ENCODE results near the gene ADGRB2.

The ADGRB2 gene

DNA sequence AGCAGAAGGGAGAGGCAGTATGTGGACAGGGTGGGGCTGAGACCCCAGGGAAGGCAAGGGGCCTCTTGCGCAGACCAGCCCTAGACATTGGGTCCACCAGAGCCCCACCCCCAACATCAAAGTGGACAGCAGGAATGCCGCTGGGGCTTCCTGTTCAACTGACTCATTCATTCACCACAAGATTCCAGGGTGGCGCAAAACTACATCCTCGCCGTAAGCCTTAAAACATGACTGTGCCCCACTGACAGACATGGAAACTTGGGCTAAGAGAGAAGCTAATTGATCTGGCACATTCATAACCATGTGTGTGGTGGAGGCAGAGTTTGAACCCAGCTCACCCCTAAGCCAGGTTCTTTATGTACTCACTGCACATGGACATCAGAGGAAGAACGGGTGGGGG lies 74.3 kb downstream of the ADGRB2 start:
- no peaks in the 10 kb centered on the region for H4K20me1 ChIP-seq (ENCODE audit: insufficient read depth, low read length)
- DNase-seq (no peak), ATAC-seq (ENCODE audit: insufficient read depth, low read depth) (no peak)
- H3K27ac ChIP-seq (ENCODE audit: low read length) = no peak overlapping the region
- no peak overlapping the region for H3K4me3 ChIP-seq (ENCODE audit: low read depth in 1 of 2, low read length in 2 of 2)
- H3K4me2 ChIP-seq (ENCODE audit: insufficient read depth, low read length) = no peak overlapping the region
- no peak overlapping the region for H3K9ac ChIP-seq (ENCODE audit: low read depth, low read length)
- H3K4me1 ChIP-seq (ENCODE audit: insufficient read depth, low read length) = no peaks in the 10 kb centered on the region
- no peak for TF ChIP-seq EZH2 (IDR thresholded peaks at IDR 0.05; ENCODE audit: borderline replicate concordance, low read depth, low read length, severe bottlenecking)
- TF ChIP-seq, protein P1, sequence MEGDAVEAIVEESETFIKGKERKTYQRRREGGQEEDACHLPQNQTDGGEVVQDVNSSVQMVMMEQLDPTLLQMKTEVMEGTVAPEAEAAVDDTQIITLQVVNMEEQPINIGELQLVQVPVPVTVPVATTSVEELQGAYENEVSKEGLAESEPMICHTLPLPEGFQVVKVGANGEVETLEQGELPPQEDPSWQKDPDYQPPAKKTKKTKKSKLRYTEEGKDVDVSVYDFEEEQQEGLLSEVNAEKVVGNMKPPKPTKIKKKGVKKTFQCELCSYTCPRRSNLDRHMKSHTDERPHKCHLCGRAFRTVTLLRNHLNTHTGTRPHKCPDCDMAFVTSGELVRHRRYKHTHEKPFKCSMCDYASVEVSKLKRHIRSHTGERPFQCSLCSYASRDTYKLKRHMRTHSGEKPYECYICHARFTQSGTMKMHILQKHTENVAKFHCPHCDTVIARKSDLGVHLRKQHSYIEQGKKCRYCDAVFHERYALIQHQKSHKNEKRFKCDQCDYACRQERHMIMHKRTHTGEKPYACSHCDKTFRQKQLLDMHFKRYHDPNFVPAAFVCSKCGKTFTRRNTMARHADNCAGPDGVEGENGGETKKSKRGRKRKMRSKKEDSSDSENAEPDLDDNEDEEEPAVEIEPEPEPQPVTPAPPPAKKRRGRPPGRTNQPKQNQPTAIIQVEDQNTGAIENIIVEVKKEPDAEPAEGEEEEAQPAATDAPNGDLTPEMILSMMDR (IDR thresholded peaks at IDR 0.05; ENCODE audit: borderline replicate concordance, extremely low read depth, low read length, poor library complexity, severe bottlenecking) = no peak
- no peak overlapping the region for H2AFZ ChIP-seq (ENCODE audit: low read depth, low read length)
- no peaks in the 10 kb centered on the region for H3K79me2 ChIP-seq (ENCODE audit: insufficient read depth, low read length)
- no peaks in the 10 kb centered on the region for H3K9me3 ChIP-seq (ENCODE audit: insufficient read depth, low read length, severe bottlenecking)
- no peaks in the 10 kb centered on the region for H3K27me3 ChIP-seq (ENCODE audit: insufficient read depth, low read length, poor library complexity)
- no peaks in the 10 kb centered on the region for H3K36me3 ChIP-seq (ENCODE audit: insufficient read depth, low read length)

GRCh38 chr1:31689379-31689778 lies 74.8 kb downstream of the ADGRB2 start:
- no peaks in the 10 kb centered on the region for H3K36me3 ChIP-seq (ENCODE audit: insufficient read depth, low read length)
- no peak overlapping the region for H2AFZ ChIP-seq (ENCODE audit: low read depth, low read length)
- no peaks in the 10 kb centered on the region for H4K20me1 ChIP-seq (ENCODE audit: insufficient read depth, low read length)
- DNase-seq = no peak
- H3K9ac ChIP-seq (ENCODE audit: low read depth, low read length) = no peak overlapping the region
- H3K4me2 ChIP-seq (ENCODE audit: insufficient read depth, low read length) = no peak overlapping the region
- ATAC-seq (ENCODE audit: insufficient read depth, low read depth) = no peak
- H3K27ac ChIP-seq (ENCODE audit: low read length) = no peak overlapping the region
- no peaks in the 10 kb centered on the region for H3K4me1 ChIP-seq (ENCODE audit: insufficient read depth, low read length)
- no peaks in the 10 kb centered on the region for H3K9me3 ChIP-seq (ENCODE audit: insufficient read depth, low read length, severe bottlenecking)
- no peaks in the 10 kb centered on the region for H3K27me3 ChIP-seq (ENCODE audit: insufficient read depth, low read length, poor library complexity)
- no peak for TF ChIP-seq EZH2 (IDR thresholded peaks at IDR 0.05; ENCODE audit: borderline replicate concordance, low read depth, low read length, severe bottlenecking)
- TF ChIP-seq, protein P1 (IDR thresholded peaks at IDR 0.05; ENCODE audit: borderline replicate concordance, extremely low read depth, low read length, poor library complexity, severe bottlenecking) = no peak
- no peaks in the 10 kb centered on the region for H3K79me2 ChIP-seq (ENCODE audit: insufficient read depth, low read length)
- no peak overlapping the region for H3K4me3 ChIP-seq (ENCODE audit: low read depth in 1 of 2, low read length in 2 of 2)

GRCh38 chr1:31688233-31688918 lies 75.8 kb downstream of the ADGRB2 start:
- no peak for TF ChIP-seq EZH2 (IDR thresholded peaks at IDR 0.05; ENCODE audit: borderline replicate concordance, low read depth, low read length, severe bottlenecking)
- H3K4me1 ChIP-seq (ENCODE audit: insufficient read depth, low read length) = no peaks in the 10 kb centered on the region
- no peak for ATAC-seq (ENCODE audit: insufficient read depth, low read depth)
- H3K4me2 ChIP-seq (ENCODE audit: insufficient read depth, low read length) = no peak overlapping the region
- H3K36me3 ChIP-seq (ENCODE audit: insufficient read depth, low read length) = no peaks in the 10 kb centered on the region
- DNase-seq = no peak
- peaks cover 1% of the 10 kb centered on the region for H3K27me3 ChIP-seq (ENCODE audit: insufficient read depth, low read length, poor library complexity)
- H3K27ac ChIP-seq (ENCODE audit: low read length) = no peak overlapping the region
- H3K9me3 ChIP-seq (ENCODE audit: insufficient read depth, low read length, severe bottlenecking) = no peaks in the 10 kb centered on the region
- no peaks in the 10 kb centered on the region for H4K20me1 ChIP-seq (ENCODE audit: insufficient read depth, low read length)
- no peaks in the 10 kb centered on the region for H3K79me2 ChIP-seq (ENCODE audit: insufficient read depth, low read length)
- no peak overlapping the region for H2AFZ ChIP-seq (ENCODE audit: low read depth, low read length)
- no peak overlapping the region for H3K4me3 ChIP-seq (ENCODE audit: low read depth in 1 of 2, low read length in 2 of 2)
- no peak overlapping the region for H3K9ac ChIP-seq (ENCODE audit: low read depth, low read length)

DNA sequence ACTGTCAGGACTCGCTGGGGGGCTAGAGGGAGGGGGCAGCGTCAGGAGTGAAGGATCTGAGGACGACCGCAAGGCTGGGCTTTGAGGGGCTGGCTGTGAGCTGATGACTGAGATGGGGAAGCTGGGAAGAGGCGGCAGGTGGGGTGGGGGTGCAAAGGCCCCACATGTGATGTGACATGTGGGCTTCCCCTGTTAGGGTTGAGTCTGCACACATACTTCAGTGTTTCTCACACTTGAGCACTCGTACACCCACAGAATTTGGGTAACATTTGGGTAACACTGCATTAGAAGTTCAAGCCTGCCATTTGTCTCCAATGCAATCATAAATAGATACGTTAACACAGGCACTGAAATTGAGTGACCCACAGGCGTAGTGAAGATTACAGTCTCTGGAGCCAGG lies 76.5 kb downstream of the ADGRB2 start:
- Histone ChIP-seq H2AFZ (ENCODE audit: low read depth, low read length) (no peak overlapping the region), H3K79me2 (ENCODE audit: insufficient read depth, low read length) (no peaks in the 10 kb centered on the region), H3K4me3 (ENCODE audit: low read depth in 1 of 2, low read length in 2 of 2) (no peak overlapping the region), H3K27ac (ENCODE audit: low read length) (no peak overlapping the region), H4K20me1 (ENCODE audit: insufficient read depth, low read length) (no peaks in the 10 kb centered on the region), H3K4me1 (ENCODE audit: insufficient read depth, low read length) (no peaks in the 10 kb centered on the region), H3K9me3 (ENCODE audit: insufficient read depth, low read length, severe bottlenecking) (no peaks in the 10 kb centered on the region), H3K36me3 (ENCODE audit: insufficient read depth, low read length) (no peaks in the 10 kb centered on the region), H3K4me2 (ENCODE audit: insufficient read depth, low read length) (no peak overlapping the region), H3K27me3 (ENCODE audit: insufficient read depth, low read length, poor library complexity) (peaks cover 5% of the 10 kb centered on the region), H3K9ac (ENCODE audit: low read depth, low read length) (no peak overlapping the region)
- TF ChIP-seq EZH2 (IDR thresholded peaks at IDR 0.05; ENCODE audit: borderline replicate concordance, low read depth, low read length, severe bottlenecking) = no peak
- TF ChIP-seq, protein P1 (IDR thresholded peaks at IDR 0.05; ENCODE audit: borderline replicate concordance, extremely low read depth, low read length, poor library complexity, severe bottlenecking) = no peak
- DNase-seq (no peak), ATAC-seq (ENCODE audit: insufficient read depth, low read depth) (no peak)

All from DND-41 (cell line).